Endothelial cell of hepatic sinusoid (primary cell): Measurements from ENCODE around the gene CYB5D1.

Source experiments
- in situ Hi-C: cut with HindIII; loops from 2 replicates; pipeline ENCODE4 v1.10.0; 2017; ENCODE audit warnings: low sequenced_read_pairs

The CYB5D1 gene

DNA sequence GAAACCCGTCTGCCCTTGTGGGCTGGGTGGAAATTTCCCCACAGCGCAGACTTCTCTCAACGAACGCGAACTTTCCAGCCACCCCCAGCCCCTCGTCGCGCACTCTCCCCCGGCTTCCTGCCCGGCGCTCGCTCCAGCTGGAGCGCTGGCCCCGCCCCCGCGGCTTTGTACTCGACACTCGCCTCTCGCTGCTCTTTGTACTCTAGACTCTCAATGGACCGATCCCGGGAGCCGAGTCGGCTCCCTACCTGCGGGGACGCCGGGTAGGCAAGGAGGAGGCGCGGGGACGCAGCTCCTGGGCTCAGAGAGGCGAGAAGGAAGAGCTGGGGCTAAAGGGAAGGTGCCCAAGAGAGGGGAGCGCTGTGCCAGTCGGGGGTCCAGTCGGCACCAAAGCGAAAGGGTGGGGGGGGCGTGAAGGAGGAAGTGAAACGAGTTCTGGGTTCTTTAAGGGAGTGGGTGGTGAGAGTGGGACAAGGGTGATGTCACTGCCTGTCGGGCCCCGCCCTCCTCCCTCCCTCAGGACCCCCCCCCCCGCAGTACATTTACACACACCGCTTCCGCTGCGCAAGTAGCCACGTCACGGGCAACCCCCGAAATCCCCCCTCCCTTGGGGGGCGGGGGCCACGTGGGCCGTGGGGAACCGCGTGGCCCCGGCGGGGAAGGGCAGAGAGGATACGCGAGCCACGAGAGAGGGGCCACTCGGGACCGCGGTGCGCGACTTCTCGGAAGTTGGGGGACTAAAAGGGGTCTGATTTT is 14.1 kb upstream of the CYB5D1 start:
- in situ Hi-C loops, result no loop called here

DNA sequence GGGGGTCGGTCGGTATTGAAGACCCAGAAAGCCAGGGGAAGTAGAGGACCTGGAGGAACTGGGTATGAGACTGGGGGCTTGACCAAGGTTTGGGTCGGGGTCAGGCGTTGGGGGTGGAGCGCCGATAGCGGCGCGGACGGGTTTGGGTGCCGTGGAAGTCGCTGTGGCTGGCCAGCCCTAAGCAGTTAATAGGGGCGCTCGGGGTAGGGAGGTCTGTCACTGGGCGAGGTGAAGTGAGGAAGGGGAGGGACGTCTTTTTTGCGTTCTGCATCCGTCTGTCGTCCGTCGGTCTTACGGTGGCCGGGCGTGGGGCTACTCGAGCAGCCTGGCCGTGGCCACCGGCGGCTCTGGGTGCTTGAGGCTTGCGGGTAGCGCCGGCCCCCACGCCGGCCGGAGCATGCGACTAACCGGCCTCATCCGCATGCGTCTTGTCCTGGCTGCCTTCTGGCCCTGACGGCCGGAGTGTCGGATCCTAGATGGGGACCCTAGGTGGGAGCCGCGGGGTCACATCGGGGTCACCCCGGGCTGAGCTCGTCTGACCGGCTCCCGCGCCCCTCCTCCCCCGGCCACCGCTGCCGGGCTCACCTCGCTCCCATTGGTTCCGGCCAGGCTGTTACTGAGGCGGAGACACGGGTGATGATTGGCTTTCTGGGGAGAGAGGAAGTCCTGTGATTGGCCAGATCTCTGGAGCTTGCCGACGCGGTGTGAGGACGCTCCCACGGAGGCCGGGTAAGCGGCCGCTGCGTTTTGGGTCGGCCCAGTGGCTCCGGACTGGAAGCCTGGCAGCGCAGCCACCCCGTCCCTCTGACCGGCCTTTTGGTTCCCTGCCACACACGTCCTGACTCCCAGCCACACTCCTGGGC is 13.3 kb upstream of the CYB5D1 start:
- in situ Hi-C loops, result no loop called here

- in situ Hi-C loops, result no loop called here
Observed at GRCh38 chr17:7845359-7846062, 12.3 kb upstream of the CYB5D1 start.

DNA sequence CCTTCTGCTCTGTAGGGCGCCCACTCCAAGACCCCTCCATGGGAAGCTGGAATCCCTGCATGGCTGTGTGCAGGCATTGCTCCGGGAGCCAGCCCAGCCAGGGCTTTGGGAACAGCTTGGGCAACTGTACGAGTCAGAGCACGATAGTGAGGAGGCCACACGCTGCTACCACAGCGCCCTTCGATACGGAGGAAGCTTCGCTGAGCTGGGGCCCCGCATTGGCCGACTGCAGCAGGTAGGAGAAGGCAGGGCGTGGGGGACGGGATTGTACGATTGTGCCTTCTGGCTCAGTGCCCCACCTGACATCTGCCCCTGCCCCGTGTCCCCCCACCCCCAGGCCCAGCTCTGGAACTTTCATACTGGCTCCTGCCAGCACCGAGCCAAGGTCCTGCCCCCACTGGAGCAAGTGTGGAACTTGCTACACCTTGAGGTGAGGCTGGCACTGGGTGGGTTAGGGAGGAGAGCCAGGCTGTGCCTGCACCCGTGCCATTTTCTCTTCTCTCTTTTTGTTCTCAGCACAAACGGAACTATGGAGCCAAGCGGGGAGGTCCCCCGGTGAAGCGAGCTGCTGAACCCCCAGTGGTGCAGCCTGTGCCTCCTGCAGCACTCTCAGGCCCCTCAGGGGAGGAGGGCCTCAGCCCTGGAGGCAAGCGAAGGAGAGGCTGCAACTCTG is 11.6 kb upstream of the CYB5D1 start:
- in situ Hi-C loops, result no loop called here

DNA sequence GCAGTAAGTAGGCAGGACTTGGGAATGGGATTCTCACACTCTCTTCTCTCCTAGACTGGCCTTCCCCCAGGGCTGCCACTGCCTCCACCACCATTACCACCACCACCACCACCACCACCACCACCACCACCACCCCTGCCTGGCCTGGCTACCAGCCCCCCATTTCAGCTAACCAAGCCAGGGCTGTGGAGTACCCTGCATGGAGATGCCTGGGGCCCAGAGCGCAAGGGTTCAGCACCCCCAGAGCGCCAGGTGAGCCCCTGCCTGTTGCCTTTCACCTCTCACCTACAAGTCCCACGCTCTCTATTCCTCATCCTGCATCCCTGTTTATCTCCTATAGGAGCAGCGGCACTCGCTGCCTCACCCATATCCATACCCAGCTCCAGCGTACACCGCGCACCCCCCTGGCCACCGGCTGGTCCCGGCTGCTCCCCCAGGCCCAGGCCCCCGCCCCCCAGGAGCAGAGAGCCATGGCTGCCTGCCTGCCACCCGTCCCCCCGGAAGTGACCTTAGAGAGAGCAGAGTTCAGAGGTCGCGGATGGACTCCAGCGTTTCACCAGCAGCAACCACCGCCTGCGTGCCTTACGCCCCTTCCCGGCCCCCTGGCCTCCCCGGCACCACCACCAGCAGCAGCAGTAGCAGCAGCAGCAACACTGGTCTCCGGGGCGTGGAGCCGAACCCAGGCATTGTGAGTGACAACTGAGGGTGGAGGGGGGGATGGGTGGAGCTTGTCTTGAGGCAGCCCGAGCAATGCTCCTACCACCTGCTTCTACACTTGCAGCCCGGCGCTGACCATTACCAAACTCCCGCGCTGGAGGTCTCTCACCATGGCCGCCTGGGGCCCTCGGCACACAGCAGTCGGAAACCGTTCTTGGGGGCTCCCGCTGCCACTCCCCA is 10.8 kb upstream of the CYB5D1 start:
- in situ Hi-C loops, result no loop called here

DNA sequence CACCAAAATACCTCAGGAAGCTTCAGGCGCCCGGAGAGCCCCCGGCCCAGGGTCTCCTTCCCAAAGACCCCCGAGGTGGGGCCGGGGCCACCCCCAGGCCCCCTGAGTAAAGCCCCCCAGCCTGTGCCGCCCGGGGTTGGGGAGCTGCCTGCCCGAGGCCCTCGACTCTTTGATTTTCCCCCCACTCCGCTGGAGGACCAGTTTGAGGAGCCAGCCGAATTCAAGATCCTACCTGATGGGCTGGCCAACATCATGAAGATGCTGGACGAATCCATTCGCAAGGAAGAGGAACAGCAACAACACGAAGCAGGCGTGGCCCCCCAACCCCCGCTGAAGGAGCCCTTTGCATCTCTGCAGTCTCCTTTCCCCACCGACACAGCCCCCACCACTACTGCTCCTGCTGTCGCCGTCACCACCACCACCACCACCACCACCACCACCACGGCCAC is 9.6 kb upstream of the CYB5D1 start:
- in situ Hi-C loops, result no loop called here

- in situ Hi-C loops, result no loop called here
Observed at GRCh38 chr17:7848739-7849129, 9.1 kb upstream of the CYB5D1 start.

DNA sequence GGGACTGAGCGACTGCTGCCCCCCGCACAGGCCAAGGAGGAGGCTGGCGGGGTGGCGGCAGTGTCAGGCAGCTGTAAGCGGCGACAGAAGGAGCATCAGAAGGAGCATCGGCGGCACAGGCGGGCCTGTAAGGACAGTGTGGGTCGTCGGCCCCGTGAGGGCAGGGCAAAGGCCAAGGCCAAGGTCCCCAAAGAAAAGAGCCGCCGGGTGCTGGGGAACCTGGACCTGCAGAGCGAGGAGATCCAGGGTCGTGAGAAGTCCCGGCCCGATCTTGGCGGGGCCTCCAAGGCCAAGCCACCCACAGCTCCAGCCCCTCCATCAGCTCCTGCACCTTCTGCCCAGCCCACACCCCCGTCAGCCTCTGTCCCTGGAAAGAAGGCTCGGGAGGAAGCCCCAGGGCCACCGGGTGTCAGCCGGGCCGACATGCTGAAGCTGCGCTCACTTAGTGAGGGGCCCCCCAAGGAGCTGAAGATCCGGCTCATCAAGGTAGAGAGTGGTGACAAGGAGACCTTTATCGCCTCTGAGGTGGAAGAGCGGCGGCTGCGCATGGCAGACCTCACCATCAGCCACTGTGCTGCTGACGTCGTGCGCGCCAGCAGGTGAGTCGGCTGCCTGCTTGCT is 8.6 kb upstream of the CYB5D1 start:
- in situ Hi-C loops, result no loop called here

- in situ Hi-C loops, result no loop called here
Observed at GRCh38 chr17:7849751-7850504, 7.9 kb upstream of the CYB5D1 start.

DNA sequence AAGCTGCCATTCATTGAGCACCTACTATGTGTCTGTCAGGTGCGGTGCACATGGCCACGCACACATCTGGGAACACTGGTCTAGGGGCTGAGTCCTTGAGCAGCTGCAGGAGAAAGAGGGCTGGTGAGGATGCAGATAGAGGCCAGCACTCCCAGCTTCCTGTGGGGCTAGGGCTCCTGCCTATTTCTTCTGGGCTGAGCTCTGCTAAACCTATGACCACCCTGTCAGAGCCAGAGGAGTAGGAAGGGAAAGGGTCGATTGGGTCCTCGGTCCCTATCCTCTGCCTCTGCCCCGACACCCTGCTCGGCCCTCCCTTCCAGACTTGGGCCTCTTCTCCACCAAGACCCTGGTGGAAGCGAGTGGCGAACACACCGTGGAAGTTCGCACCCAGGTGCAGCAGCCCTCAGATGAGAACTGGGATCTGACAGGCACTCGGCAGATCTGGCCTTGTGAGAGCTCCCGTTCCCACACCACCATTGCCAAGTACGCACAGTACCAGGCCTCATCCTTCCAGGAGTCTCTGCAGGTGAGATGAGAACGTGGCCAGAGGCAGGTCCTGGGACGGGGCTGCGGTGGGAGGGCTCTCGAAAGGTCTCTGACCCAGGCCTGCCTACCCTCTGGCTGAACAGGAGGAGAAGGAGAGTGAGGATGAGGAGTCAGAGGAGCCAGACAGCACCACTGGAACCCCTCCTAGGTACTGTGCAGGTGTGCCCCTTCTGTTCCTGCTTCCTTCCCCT is 6.9 kb upstream of the CYB5D1 start:
- in situ Hi-C loops, result no loop called here

GRCh38 chr17:7851438-7852261 is 6.2 kb upstream of the CYB5D1 start:
- in situ Hi-C loops, result no loop called here

DNA sequence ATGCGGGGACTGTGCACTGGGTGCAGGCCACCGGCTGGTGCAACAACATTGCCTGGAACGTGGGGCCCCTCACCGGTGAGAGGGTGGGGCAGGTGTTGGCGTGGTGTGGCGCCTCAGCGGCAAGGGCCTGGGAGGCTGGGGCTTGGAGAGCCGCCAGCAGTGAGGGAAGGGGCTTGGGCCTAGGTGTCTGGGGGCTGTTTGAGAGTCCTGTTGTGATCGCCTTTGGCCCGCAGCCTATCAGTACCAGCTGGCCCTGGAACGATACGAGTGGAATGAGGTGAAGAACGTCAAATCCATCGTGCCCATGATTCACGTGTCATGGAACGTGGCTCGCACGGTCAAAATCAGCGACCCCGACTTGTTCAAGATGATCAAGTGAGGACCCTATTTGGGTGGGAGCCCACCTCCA is 5.5 kb upstream of the CYB5D1 start:
- in situ Hi-C loops, result no loop called here

DNA sequence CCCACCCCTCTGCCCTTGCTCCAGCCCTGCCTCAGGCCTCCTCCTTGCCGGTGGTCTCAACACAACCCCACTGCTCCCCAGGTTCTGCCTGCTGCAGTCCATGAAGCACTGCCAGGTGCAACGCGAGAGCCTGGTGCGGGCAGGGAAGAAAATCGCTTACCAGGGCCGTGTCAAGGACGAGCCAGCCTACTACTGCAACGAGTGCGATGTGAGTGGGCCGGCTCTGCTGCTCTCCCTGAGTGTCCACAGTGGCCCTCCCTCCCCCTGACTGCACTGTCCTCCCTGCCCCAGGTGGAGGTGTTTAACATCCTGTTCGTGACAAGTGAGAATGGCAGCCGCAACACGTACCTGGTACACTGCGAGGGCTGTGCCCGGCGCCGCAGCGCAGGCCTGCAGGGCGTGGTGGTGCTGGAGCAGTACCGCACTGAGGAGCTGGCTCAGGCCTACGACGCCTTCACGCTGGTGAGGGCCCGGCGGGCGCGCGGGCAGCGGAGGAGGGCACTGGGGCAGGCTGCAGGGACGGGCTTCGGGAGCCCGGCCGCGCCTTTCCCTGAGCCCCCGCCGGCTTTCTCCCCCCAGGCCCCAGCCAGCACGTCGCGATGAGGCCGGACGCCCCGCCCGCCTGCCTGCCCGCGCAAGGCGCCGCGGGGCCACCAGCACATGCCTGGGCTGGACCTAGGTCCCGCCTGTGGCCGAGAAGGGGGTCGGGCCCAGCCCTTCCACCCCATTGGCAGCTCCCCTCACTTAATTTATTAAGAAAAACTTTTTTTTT is 4.7 kb upstream of the CYB5D1 start:
- in situ Hi-C loops, result no loop called here

DNA sequence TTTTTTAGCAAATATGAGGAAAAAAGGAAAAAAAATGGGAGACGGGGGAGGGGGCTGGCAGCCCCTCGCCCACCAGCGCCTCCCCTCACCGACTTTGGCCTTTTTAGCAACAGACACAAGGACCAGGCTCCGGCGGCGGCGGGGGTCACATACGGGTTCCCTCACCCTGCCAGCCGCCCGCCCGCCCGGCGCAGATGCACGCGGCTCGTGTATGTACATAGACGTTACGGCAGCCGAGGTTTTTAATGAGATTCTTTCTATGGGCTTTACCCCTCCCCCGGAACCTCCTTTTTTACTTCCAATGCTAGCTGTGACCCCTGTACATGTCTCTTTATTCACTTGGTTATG is 4.1 kb upstream of the CYB5D1 start:
- in situ Hi-C loops, result no loop called here

DNA sequence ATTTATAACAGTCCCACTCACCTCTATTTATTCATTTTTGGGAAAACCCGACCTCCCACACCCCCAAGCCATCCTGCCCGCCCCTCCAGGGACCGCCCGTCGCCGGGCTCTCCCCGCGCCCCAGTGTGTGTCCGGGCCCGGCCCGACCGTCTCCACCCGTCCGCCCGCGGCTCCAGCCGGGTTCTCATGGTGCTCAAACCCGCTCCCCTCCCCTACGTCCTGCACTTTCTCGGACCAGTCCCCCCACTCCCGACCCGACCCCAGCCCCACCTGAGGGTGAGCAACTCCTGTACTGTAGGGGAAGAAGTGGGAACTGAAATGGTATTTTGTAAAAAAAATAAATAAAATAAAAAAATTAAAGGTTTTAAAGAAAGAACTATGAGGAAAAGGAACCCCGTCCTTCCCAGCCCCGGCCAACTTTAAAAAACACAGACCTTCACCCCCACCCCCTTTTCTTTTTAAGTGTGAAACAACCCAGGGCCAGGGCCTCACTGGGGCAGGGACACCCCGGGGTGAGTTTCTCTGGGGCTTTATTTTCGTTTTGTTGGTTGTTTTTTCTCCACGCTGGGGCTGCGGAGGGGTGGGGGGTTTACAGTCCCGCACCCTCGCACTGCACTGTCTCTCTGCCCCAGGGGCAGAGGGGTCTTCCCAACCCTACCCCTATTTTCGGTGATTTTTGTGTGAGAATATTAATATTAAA is 3.6 kb upstream of the CYB5D1 start:
- in situ Hi-C loops, result no loop called here
